Right lobe of liver (tissue), 6 donors: Measurements from ENCODE around the gene POLG. TPM values are rescaled to one million over a fixed set of nuclear protein-coding genes. Genes with fewer than 3 reads are reported as not detected.

ENCODE experiments used
- ATAC-seq, 4 donors: fragments of 200-7000 bp; cut with Tn5 transposase; one replicate each; pipeline ENCODE4 v1.9.1; 2020; ENCODE audit warnings: mild to moderate bottlenecking in 4 of 4, moderate library complexity in 4 of 4
- DNase-seq, 3 donors: peaks; one replicate each; pipeline ENCODE4 v3.0.0-alpha.2; 2020
- H3K27ac ChIP-seq, 3 donors: fragments of 200-600 bp; one replicate each; pipeline ENCODE4 v1.8.0; 2022
- H3K27me3 ChIP-seq, 2 donors: fragments of 200-600 bp; one replicate each; pipeline ENCODE4 v1.8.0; 2022
- H3K36me3 ChIP-seq, 4 donors: fragments of 200-600 bp; sonication (generic) in 1 of 4; one replicate each; pipeline versions ENCODE4 v1.5.1 to v1.8.0; 2017 to 2022; ENCODE audit warnings: control low read depth in 1 of 4
- H3K4me1 ChIP-seq, 4 donors: fragments of 200-600 bp; sonication (generic) in 1 of 4; one replicate each; pipeline versions ENCODE4 v1.5.1 to v1.8.0; 2017 to 2022; ENCODE audit warnings: control low read depth in 1 of 4
- H3K4me3 ChIP-seq, 3 donors: fragments of 200-600 bp; one replicate each; pipeline ENCODE4 v1.8.0; 2022
- H3K9me3 ChIP-seq, 4 donors: fragments of 200-600 bp; sonication (generic) in 1 of 4; one replicate each; pipeline versions ENCODE4 v1.5.1 to v1.8.0; 2017 to 2022; ENCODE audit warnings: control low read depth in 1 of 4
- CTCF ChIP-seq, 4 donors: fragments of 200-600 bp in 3 of 4; fragments of 450-650 bp in 1 of 4; IDR thresholded peaks; one replicate each; pipeline versions ENCODE4 v1.5.1 to v1.8.0; 2016 to 2022; ENCODE audit warnings: antibody characterized with exemption in 4 of 4, mild to moderate bottlenecking in 2 of 4
- POLR2A ChIP-seq: fragments of 450-650 bp; IDR thresholded peaks from one replicate; pipeline ENCODE4 v1.6.1; 2017; ENCODE audit warnings: antibody characterized with exemption, mild to moderate bottlenecking
- WGBS: methylation state at CpG from one replicate; pipeline ENCODE4 v1.1.6; 2018; ENCODE audit warnings: low coverage, low lambda C conversion rate; ENCODE audit not compliant: insufficient coverage; ENCODE audit errors: missing lambda C conversion rate; 5-methylcytosine and 5-hydroxymethylcytosine counted together
- intact Hi-C, 2 donors: fragments of 100-400 bp; cut with DNase I; formaldehyde crosslinking; loops; one replicate each; pipeline versions ENCODE4 v1.11.2 to v1.14.1; 2022
- total RNA-seq, 6 experiments: library from RNA; depleted of rRNA in 2 of 6; stranded (reverse); fragments of >200 nt in 2 of 6; fragmentation: NEBNext Ultra II Directional in 3 of 6; extraction: Animal tissue kit (Norgen Biotek cat#: 25700) in 3 of 6; gene quantifications; one replicate each; pipeline versions ENCODE4 v1.1.0 to v1.2.4, GENCODE V29; 2016 to 2023
- donor health status: DM: no; HTN: yes; CAD: no.
- donor health status: DM: no; HTN: no; CAD: no.
- donor health status: DM: no; HTN: no; CAD: no.
- donor health status: DM: no; HTN: yes; CAD: no.
- donor health status: DM: no; HTN: yes; CAD: no.

Gene POLG
- total RNA-seq, 6 experiments from 2014 or later, result 26.3 to 34.7 (median 30.3) TPM

GRCh38 chr15:89366656-89367393 lies 32.2 kb upstream of the POLG start:
- peaks cover 21 to 65% of the 10 kb centered on the region in 2 donors for H3K27me3 ChIP-seq
- TF ChIP-seq POLR2A (no peak), CTCF (IDR thresholded peaks at IDR 0.05) (no peak)

GRCh38 chr15:89365462-89366065 lies 30.9 kb upstream of the POLG start:
- ATAC-seq (no peak), DNase-seq (no peak)
- Histone ChIP-seq H3K27me3 (peaks cover 21 to 73% of the 10 kb centered on the region in 2 donors), H3K9me3 (no peaks in the 10 kb centered on the region), H3K4me1 (peaks cover 0 to 6% (median 0%) of the 10 kb centered on the region in 4 donors), H3K36me3 (no peaks in the 10 kb centered on the region), H3K4me3 (no peak overlapping the region), H3K27ac (no peak overlapping the region)
- TF ChIP-seq CTCF (IDR thresholded peaks at IDR 0.05), result no peak
- no peak for TF ChIP-seq POLR2A
- intact Hi-C loops, result no loop called here
- 13% methylated on average over 19 of the region's 22 CpGs for WGBS

More at GRCh38 chr15:89366656-89367393, 32.2 kb upstream of the POLG start:
- DNase-seq (no peak), ATAC-seq (no peak)
- WGBS, result 11% methylated on average over 9 of the region's 21 CpGs
- no peak overlapping the region for H3K27ac ChIP-seq
- H3K4me1 ChIP-seq, result peaks cover 0 to 15% (median 0%) of the 10 kb centered on the region in 4 donors
- intact Hi-C loops, result no loop called here
- H3K9me3 ChIP-seq, result no peaks in the 10 kb centered on the region
- H3K4me3 ChIP-seq, result no peak overlapping the region
- no peaks in the 10 kb centered on the region for H3K36me3 ChIP-seq

GRCh38 chr15:89364741-89365450 lies 30.3 kb upstream of the POLG start:
- peaks cover 0 to 6% (median 0%) of the 10 kb centered on the region in 4 donors for H3K4me1 ChIP-seq
- no peaks in the 10 kb centered on the region for H3K36me3 ChIP-seq
- H3K9me3 ChIP-seq, result no peaks in the 10 kb centered on the region
- TF ChIP-seq POLR2A (no peak), CTCF (IDR thresholded peaks at IDR 0.05) (no peak)
- no peak overlapping the region for H3K4me3 ChIP-seq
- intact Hi-C loops, result loop anchor here in 1 of 2 donors (5.0 kb wide), 1 partner anchor 62 kb away; no protein-coding TSS in a partner anchor
- 3% methylated on average over 6 of the region's 13 CpGs for WGBS
- DNase-seq, result no peak
- no peak overlapping the region for H3K27ac ChIP-seq
- no peak for ATAC-seq
- peaks cover 21 to 78% of the 10 kb centered on the region in 2 donors for H3K27me3 ChIP-seq

DNA sequence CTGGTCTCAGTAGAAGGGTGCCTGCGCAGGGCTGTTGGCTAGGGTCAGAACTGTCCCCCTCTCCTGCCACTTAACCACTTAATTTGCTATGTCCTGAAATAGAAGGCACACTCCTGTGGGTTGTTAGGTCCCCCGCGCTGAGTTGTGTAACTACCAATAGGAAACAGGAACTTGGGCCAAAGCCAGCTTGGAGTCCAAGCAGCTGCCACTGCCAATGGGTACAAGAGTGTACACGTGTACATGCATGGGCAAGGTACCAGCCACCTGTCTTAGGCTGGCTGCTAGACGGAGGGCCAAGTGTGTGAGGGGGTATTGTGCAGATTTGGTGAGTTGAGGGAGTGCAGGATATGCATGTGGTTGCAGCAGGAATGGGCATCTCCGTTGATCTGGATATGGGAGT lies 29.7 kb upstream of the POLG start:
- Histone ChIP-seq H3K9me3 (no peaks in the 10 kb centered on the region), H3K27ac (no peak overlapping the region), H3K36me3 (no peaks in the 10 kb centered on the region), H3K4me3 (no peak overlapping the region), H3K27me3 (peaks cover 21 to 82% of the 10 kb centered on the region in 2 donors), H3K4me1 (peaks cover 0 to 6% (median 0%) of the 10 kb centered on the region in 4 donors)
- WGBS, result 5% methylated on average over 6 of the region's 6 CpGs
- intact Hi-C loops, result loop anchor here in 1 of 2 donors (5.0 kb wide), 1 partner anchor 63 kb away; no protein-coding TSS in a partner anchor
- no peak for TF ChIP-seq POLR2A
- TF ChIP-seq CTCF (IDR thresholded peaks at IDR 0.05), result no peak
- peak; percentile 12 to 50 (median 46) for ATAC-seq
- DNase-seq, result peak in 1 of 3 donors; percentile 63
